Stimulated activated CD4-positive, alpha-beta T cell treated with anti-CD3 and anti-CD28 coated beads, Interleukin-1b, Interleukin-23, amount 100 ng/mL, for 48 hours (primary cell): ENCODE results near the gene RAB7B.

Source experiments
- DNase-seq: peaks from one replicate; pipeline ENCODE4 v3.0.0-alpha.2; 2020

The RAB7B gene

DNA sequence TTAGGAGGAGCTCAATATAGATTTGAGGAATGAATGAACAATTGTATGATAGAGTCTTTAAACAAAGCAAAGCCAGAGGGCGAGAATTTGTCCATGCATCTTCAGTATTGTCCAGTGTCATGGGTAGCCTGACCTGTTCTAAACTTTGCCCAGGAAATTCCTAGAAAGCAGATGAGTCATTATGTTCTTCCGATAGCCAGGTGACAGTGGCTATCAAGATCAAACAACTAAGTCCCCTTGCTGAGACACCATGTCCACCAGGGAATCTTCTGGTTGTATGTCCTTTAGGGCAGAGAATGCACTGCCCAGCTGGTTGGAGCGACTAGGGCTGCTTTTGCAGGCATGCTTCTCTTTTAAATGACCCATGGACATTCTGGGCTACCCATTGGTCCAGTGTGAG lies 58.1 kb downstream of the RAB7B start:
- no peak for DNase-seq

- DNase-seq, result no peak
Observed at GRCh38 chr1:205944525-205944924, 58.7 kb downstream of the RAB7B start.

DNA sequence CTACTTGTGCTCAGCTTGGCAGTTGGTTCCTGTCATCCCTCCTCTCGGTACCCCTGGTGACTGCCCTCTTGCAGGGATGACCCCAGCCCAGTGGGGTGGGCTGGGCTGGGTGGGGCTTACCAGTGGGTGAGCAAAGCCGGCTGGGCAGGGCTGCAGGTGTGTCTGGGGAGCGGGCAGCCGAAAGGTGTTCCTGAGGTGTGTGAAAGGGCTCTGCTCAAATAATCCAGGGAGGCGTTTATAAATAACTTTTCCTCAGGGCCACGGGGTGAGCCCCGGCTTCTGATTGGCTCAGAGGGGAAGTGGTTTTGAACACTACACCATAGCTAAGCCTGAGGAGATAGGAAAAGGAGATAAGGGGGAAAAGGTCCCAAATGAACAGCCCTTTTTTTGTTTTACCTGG lies 60.0 kb downstream of the RAB7B start, which contains the start of gene SLC26A9:
TSS of gene SLC26A9 (minus strand) at position 212 of the 400 bp plus-strand sequence. CDS start 7,636 bp downstream, outside the sequence.
- no peak for DNase-seq

GRCh38 chr1:205942631-205943159 lies 60.5 kb downstream of the RAB7B start:
- no peak for DNase-seq

- DNase-seq, result no peak
Observed at GRCh38 chr1:205940710-205941109, 62.5 kb downstream of the RAB7B start.

- DNase-seq, result no peak
Observed at GRCh38 chr1:205939690-205940330, 63.4 kb downstream of the RAB7B start.

GRCh38 chr1:205938682-205939081 lies 64.5 kb downstream of the RAB7B start:
- DNase-seq, result no peak

DNA sequence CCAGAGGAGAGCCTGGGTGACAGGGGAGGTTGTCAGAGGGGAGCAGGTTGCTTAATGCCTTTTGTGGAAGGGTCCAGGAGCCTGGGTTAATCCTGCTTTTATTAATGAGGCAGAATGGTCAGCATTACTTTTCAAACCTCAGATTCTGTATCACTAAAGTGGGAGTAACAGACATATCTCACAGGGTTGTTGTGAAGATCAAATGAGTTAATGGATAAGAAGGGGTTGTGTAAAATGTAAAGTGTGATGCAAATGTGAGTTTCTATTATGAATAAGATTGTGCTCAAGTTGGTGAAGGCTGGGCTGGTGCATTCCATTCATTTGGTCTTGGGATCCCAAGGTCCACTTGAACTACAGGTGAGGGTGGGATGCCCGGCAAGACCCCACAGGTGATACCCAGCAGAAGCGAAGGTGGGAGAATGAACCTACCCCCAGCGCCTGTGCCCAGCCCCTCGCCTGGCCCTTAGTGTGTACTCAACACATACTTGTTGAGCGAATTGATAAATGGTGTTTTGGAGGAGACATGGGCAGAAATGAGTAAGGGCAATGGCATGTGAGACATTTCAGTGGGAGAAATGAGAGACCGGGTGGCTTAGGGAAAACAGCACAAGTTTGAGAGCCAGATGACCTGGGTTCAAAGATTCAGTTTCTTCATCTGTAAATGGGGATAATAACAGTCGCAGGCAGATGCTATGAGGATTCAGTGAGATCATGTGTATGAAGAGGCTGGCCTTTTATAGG lies 66.2 kb downstream of the RAB7B start:
- no peak for DNase-seq

DNA sequence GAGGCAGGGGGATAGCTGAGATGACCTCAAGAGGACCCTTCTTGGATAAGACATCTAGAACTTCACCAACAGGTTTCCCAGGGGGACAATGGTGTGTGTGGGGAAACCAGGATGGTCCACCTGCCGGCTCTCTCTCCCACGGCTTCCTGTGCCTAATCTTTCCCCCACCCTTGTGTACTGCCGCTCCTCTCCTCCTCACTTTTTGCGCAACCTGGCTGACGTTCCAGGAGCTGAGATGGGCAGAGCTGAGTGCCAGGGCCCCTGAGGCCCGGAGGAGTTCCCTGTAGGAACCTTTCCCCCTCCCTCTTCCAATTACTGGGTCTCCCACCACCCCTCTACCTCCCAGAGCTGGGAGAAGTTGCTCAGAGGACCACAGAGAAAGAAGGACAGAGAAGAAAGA lies 66.9 kb downstream of the RAB7B start:
- no peak for DNase-seq

DNA sequence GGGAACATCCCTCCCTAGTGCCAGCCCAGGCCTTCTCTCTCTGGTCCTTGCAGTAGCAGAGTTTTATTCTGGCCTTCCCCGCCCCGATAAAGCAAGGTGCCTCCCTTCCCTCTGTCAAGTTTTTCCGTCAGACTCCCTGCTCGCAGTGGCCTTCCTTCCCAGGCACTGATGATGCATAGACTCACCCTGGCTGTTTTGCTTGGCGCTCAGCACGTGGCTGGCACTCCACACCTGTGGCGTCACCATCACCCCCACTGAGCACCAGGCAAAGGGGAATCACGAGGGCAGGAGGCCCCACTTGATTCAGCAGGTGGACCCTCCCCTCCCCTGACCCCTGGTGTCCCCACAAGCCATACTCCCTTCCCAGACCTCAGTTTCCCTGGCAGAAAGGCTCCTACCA lies 67.3 kb downstream of the RAB7B start:
- DNase-seq, result no peak

DNA sequence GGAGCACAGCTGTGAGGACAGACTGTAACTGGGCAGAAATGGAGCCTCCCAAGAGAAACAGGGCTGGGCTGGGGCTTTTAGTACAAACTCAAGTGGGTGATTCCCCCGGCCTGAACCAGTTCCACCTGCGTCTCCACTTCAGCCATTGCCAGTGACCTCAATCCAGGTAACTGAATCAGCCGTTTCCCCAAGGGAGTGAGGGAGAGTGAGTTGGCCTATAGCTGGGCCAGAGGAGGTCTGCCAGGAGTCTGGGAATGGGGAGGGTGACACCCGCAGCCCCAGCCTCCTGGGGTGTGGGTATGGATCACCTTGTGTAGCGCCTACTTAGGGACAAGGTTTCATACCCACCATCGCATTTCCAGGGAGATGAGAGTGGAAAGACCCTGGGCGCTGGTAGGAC lies 68.4 kb downstream of the RAB7B start:
- DNase-seq, result no peak

DNA sequence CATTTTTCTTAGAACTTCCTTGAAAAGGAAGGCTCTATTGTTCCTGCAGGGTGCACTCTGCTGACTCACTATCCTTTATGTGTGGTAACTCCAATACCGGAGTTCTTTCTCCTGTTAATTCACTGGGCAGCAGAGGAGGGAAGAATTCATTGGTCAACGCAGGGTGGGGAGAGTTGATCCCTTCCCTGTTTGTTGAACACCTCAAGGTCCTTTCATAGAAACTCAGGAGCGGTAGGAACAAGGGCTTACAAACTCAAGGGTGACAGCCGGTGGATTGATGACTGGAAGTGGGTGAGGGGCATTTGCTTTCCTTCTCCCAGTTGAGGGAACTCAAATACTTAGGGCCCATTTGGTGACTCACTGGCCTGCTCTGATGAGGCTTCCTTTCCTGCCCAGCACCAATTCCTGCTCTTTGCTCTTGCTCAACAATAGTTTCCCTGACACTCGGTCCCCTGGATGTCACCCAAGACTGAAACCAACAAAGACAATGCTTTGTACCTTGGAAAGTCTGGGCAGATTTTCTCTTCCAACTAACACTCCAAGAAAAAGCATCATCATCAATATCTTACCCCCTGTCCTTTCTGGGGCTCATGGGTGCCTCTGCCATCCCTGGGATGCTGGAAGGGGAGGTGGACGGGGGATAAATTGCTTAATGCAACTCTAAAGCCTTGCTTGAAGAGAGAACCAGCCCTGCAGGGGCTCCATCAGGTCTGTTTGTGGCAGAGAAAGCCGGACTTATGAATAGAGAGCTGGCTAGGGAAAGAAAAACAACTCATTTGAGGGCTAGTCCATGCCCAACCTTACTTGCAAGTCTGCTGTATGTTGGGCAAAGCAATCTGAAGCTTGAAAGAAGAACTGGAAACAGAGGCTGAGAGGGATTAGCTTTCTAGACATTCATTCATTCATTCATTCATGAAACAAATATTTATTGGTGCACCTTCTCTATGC lies 69.2 kb downstream of the RAB7B start:
- DNase-seq, result no peak

DNA sequence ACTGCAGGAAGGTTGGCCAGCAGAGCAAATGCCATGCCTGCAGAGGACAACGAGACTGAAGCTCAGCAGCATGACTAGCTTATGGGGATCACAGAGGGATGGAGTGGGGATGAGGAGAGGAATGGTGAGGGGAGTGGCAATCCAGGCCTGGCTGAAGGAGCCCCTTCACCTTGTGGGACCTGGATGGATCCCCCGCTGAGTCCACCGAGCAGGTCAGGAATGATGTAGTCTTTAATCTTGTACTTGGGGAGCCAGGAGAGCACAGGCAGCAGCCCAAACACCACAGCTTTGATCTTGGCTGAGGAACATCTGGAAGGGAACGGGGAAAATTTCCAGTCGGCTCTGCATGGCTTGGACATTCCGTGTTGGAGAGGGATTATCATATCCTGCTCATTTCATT lies 70.4 kb downstream of the RAB7B start:
- DNase-seq, result no peak

DNA sequence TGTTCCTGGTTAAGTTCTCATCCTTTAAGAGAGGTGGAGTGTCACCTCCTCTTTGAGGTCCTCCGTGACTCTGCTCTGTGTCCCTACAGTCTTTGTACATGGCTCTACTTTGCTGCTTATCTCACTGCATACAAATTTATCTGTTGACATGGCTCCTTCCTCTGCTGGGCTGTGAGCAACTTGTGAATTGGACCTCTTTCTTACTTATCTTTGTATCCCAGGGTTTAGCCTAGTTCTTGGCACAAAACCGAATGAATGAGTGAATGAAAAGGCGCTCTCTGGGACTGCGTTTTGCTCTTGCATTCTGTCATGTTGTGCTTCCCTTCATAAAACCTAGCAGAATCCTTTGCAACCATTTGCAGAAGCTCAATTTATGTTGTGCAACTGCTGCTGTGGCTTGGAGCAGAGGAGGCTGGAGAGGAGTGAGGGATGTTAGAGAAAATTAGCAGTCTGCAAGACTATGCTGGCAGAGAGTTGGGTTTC lies 72.4 kb downstream of the RAB7B start:
- DNase-seq, result no peak

- no peak for DNase-seq
Observed at GRCh38 chr1:205930195-205930577, 73.0 kb downstream of the RAB7B start.

DNA sequence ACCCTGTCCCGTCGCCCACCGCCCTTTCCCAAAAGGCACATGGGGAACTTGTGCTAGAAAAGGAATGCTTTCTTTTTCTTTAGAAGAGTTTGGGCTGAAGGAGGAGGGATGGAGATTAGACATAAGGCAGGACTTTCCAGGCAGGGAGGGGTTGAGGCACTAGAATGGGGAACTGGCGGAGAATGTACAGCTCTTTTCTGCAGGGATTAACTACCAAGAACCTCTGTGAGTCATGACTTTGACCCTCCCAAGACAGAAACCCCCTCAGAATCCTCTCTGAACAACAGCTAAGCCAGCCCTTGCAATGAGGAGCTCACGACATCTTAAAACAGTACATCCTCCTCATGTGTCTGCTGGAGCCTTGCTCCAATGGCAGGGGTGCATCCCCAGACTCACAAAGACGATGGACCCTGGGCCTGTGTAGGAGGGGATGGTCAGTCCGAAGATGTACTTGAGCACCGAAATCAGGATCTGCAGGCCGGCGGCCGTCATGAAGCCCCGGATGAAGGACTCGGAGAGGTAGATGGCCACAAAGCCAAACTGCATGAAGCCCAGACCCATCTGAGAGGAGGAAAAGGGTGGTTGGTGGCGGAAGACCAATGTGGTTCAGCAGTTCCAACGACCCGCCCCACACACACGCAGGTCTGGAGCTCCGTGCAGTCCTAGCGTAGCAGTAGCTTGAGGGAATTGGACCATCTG lies 73.5 kb downstream of the RAB7B start:
- no peak for DNase-seq

GRCh38 chr1:205928317-205928716 lies 74.9 kb downstream of the RAB7B start:
- no peak for DNase-seq

DNA sequence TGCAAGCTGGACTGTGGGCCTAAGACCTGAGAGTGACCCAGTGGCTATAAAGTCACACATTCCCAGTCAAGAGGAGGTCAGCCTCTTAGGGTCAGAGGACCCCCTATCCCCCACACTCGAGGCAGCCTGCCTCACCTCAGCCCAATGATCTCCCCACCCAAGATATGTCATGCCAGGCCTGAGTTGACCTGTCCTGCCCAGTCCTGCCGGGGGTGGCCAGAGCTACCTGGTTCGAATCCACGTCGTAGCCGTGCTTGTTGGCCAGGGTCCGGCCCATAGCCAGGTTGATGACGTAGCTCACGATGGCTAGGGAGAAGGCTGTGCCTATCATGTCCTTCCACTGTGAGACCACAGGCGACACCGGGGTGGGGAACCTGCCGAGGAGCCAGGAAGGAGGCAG lies 75.5 kb downstream of the RAB7B start:
- DNase-seq, result no peak

DNA sequence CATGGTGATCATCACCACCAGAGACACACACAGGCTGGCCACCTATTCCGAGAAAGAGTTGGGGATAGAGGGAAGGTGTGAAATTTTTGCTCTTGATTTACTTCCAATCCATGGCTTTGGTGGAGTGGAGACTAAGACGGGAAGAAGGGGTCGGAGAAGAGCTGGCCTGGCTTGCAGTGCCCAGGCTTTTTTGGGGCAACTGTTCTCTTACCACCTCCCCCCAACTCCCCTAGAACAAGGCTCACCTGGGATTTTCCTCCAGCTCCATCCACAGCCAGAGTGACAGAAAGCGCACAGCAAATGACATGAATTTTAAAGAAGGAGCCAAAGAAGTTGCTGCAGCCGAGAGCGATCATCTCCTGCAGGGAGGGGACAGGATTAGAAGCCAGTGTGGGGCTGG lies 75.9 kb downstream of the RAB7B start:
- no peak for DNase-seq
